Adrenal gland (tissue), 5 donors: ENCODE results near the gene MLST8.

Experiments used
- POLR2A ChIP-seq, 2 donors: fragments of 450-650 bp; IDR thresholded peaks; one replicate each; pipeline ENCODE4 v1.6.1; 2017; ENCODE audit warnings: antibody characterized with exemption in 2 of 2, mild to moderate bottlenecking in 2 of 2, moderate library complexity in 1 of 2
- TF ChIP-seq, protein P1 (sequence below), 6 experiments: fragments of 450-650 bp in 4 of 6; fragments of 200-600 bp in 2 of 6; sonication (generic) in 1 of 6; IDR thresholded peaks; 1 replicate in 5 of 6; 2 replicates in 1 of 6; pipeline versions ENCODE4 v1.5.1 to v1.8.0; 2016 to 2021; ENCODE audit warnings: antibody characterized with exemption in 6 of 6, mild to moderate bottlenecking in 2 of 6, moderate library complexity in 1 of 6
- donor health status: DM: no; HTN: no; CAD: no.

DNA sequence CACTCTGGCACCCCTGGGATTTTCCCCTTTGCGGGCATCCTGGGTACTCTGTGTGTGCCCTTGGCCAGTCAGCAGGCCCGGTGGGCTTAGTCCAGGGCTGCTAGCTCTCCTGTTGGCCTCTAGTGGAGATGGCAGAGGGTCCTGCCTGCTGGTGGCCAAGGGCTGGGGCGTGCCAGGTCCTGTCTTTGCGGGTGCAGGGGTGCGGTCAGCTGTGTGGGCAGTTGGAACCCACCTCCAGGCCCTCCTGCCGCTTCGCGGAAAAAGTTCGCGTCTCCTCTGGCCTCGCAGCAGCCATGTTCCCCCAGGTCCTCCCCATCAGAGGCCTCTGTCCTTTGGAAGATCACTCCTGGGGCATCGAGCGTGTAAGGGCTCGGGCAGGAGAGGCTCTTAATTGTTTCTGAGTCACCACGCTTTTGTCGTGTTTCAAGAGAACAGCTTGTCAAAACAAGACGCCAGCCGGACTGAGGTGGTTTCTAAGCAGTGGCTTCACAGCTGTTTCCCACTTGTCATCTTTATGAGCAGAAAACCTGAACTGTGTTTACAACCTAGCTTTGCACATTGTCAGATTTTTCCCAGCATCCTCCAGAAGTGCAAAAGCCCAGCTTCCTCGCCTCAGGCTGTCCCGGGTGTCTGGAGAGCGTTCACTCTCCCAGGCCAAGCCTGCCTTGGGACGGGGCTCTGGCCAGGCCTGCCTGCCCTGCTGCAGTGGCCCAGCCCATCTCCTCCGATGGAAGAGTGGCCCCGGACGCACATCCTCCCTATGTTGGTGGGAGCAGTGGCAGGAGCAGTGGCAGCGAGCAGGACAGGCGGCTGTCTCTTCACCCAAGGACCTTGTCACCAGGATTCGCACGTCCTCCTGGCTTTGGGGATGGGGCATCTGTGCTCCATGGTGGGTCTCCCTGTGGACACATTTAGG is 26.0 kb downstream of the MLST8 start:
- TF ChIP-seq POLR2A (IDR thresholded peaks at IDR 0.05) = no peak
- TF ChIP-seq, protein P1, sequence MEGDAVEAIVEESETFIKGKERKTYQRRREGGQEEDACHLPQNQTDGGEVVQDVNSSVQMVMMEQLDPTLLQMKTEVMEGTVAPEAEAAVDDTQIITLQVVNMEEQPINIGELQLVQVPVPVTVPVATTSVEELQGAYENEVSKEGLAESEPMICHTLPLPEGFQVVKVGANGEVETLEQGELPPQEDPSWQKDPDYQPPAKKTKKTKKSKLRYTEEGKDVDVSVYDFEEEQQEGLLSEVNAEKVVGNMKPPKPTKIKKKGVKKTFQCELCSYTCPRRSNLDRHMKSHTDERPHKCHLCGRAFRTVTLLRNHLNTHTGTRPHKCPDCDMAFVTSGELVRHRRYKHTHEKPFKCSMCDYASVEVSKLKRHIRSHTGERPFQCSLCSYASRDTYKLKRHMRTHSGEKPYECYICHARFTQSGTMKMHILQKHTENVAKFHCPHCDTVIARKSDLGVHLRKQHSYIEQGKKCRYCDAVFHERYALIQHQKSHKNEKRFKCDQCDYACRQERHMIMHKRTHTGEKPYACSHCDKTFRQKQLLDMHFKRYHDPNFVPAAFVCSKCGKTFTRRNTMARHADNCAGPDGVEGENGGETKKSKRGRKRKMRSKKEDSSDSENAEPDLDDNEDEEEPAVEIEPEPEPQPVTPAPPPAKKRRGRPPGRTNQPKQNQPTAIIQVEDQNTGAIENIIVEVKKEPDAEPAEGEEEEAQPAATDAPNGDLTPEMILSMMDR (IDR thresholded peaks at IDR 0.05) = no peak
